ENCODE data around the gene RAD51AP1.

- TF ChIP-seq CTCF (IDR thresholded peaks at IDR 0.05) (no peak), POLR2A (IDR thresholded peaks at IDR 0.05) (no peak), EP300 (IDR thresholded peaks at IDR 0.05) (no peak), POLR2AphosphoS5 (IDR thresholded peaks at IDR 0.05) (no peak)
Observed at GRCh38 chr12:4607056-4607455, 68.4 kb downstream of the RAD51AP1 start.

Data from gastroesophageal sphincter (tissue), 3 donors.